K562 (cell line): ENCODE measurements around the gene LRP1B. TPM values are rescaled to one million over a fixed set of nuclear protein-coding genes. Genes with fewer than 3 reads are reported as not detected.
A peak's percentile ranks its signal among the peaks of the same experiment; 100 is the strongest.

Experiments used
- ATAC-seq: fragments of 200-7000 bp; cut with Tn5 transposase; 3 replicates; pipeline ENCODE4 v1.9.1; 2020; ENCODE audit warnings: moderate library complexity
- BruUV-seq: library from RNA; stranded (reverse); fragments of 400-500 nt; replicated peaks from 2 replicates; lab custom pipeline; 2021; lab: Mats Ljungman, UMichigan
- CTCF ChIA-PET: fragments of 300-600 bp; formaldehyde crosslinking; extraction: SDS; loops from one replicate; lab custom pipeline; 2021; ENCODE audit warnings: low intra/inter-chr PET ratio; lab: Yijun Ruan, JAX
- POLR2A ChIA-PET: fragments of 300-600, 350-650 bp; sonication (Branson Sonifier 250); formaldehyde crosslinking; extraction: SDS; loops from one replicate; lab custom pipeline; 2021; ENCODE audit warnings: antibody characterized with exemption, inconsistent platforms; lab: Yijun Ruan, JAX
- DNase-seq, 4 experiments: peaks; one replicate each; pipeline versions ENCODE4 v3.0.0 to v3.0.0-alpha.2; 2011 to 2018; ENCODE audit warnings: low spot score in 3 of 4, mixed read lengths in 3 of 4; ENCODE audit errors: extremely low read depth in 1 of 4
- FAIRE-seq: peaks from 2 replicates; lab custom pipeline; 2011; peaks lifted over from hg19 to GRCh38; lab: Jason Lieb, UNC
- H2AFZ ChIP-seq: 2 replicates; pipeline ENCODE4 v1.6.0; 2011; ENCODE audit warnings: low read depth, low read length, control low read depth, inconsistent platforms
- H3K27ac ChIP-seq: fragments of 200-600 bp; 3 replicates; pipeline ENCODE4 v1.8.0; 2011; ENCODE audit warnings: low read depth, mild to moderate bottlenecking, control low read depth, inconsistent platforms, low read length, moderate library complexity, mixed read lengths; ENCODE audit errors: extremely low read depth
- H3K27me3 ChIP-seq, 2 experiments: fragments of 300-600 bp in 1 of 2; 2 replicates in 1 of 2; 3 replicates in 1 of 2; pipeline versions ENCODE4 v1.6.0 to v1.8.0; 2011; ENCODE audit warnings: inconsistent platforms in 2 of 2, low read length in 2 of 2, mild to moderate bottlenecking in 1 of 2, mixed read lengths in 1 of 2, moderate library complexity in 1 of 2; ENCODE audit not compliant: control insufficient read depth in 2 of 2, insufficient read depth in 2 of 2
- H3K36me3 ChIP-seq: fragments of 300-600 bp; 3 replicates; pipeline ENCODE4 v1.8.0; 2011; ENCODE audit warnings: mild to moderate bottlenecking, low read length, inconsistent platforms; ENCODE audit not compliant: control insufficient read depth, insufficient read depth
- H3K4me1 ChIP-seq, 2 experiments: fragments of 200-600 bp in 1 of 2; replicated peaks in 1 of 2; 2 replicates in 1 of 2; 3 replicates in 1 of 2; pipeline versions ENCODE4 v1.5.1 to v1.8.0; 2011; ENCODE audit warnings: inconsistent platforms in 2 of 2, low read length in 2 of 2, mild to moderate bottlenecking in 1 of 2, mixed read lengths in 1 of 2, moderate library complexity in 1 of 2; ENCODE audit not compliant: control insufficient read depth in 2 of 2, insufficient read depth in 2 of 2
- H3K4me2 ChIP-seq: 2 replicates; pipeline ENCODE4 v1.6.1; 2011; ENCODE audit warnings: low read length, control low read depth, inconsistent platforms, mixed read lengths; ENCODE audit not compliant: insufficient read depth
- H3K4me3 ChIP-seq: fragments of 200-600 bp; sonication (generic), shearing (Covaris generic); 2 replicates; pipeline ENCODE4 v1.5.1; 2016; ENCODE audit warnings: control low read depth, inconsistent platforms
- H3K79me2 ChIP-seq: fragments of 200-600 bp; 3 replicates; pipeline ENCODE4 v1.8.0; 2011; ENCODE audit warnings: low read length, inconsistent platforms; ENCODE audit not compliant: control insufficient read depth, insufficient read depth
- H3K9ac ChIP-seq, 2 experiments: 2 replicates each; pipeline versions ENCODE4 v1.6.0 to v1.6.1; 2011; ENCODE audit warnings: low read depth in 2 of 2, low read length in 2 of 2, control low read depth in 1 of 2, inconsistent platforms in 1 of 2, mild to moderate bottlenecking in 1 of 2, mixed read lengths in 1 of 2; ENCODE audit not compliant: insufficient read depth in 1 of 2
- H3K9me1 ChIP-seq: one replicate; pipeline ENCODE4 v1.6.0; 2011; ENCODE audit warnings: inconsistent platforms, mild to moderate bottlenecking, low read length, moderate library complexity; ENCODE audit not compliant: control insufficient read depth, insufficient read depth
- H3K9me3 ChIP-seq: replicated peaks from 2 replicates; pipeline ENCODE4 v1.5.1; 2011; ENCODE audit warnings: low read depth, low read length, inconsistent platforms; ENCODE audit not compliant: control insufficient read depth, insufficient read depth
- H4K20me1 ChIP-seq: replicated peaks from 2 replicates; pipeline ENCODE4 v1.6.1; 2011; ENCODE audit warnings: low read length, inconsistent platforms, mixed read lengths; ENCODE audit not compliant: control insufficient read depth, insufficient read depth
- WGBS: fragments of 100-300 bp; shearing (Covaris generic); methylation state at CpG from one replicate; pipeline ENCODE4 v1.1.6; 2016; ENCODE audit warnings: low coverage, mixed read lengths; ENCODE audit not compliant: insufficient coverage; ENCODE audit errors: missing lambda C conversion rate; 5-methylcytosine and 5-hydroxymethylcytosine counted together
- in situ Hi-C: fragments of 300-500 bp; cut with MboI; formaldehyde crosslinking; loops from 4 replicates; pipeline ENCODE4 v1.15.0; 2018; ENCODE audit warnings: inconsistent platforms, mixed read lengths
- intact Hi-C: fragments of 100-400 bp; cut with micrococcal nuclease; formaldehyde crosslinking; loops from 2 replicates; pipeline ENCODE4 v1.14.2; 2022
- polyA plus RNA-seq, 8 experiments: library from polyadenylated mRNA; depleted of rRNA in 4 of 8; stranded (reverse) in 5 of 8; unstranded in 3 of 8; fragments of >200 nt; fragmentation: Nextera tagmentation in 2 of 8; fragmentation: Illumina TruSeq in 1 of 8; extraction: Ambion mirVana in 2 of 8; extraction: Trizol in 1 of 8; gene quantifications; 2 replicates each; pipeline versions ENCODE4 v1.2.1 to v1.2.3, GENCODE V29; 2011 to 2014; ENCODE audit warnings: inconsistent platforms in 1 of 8, missing spikeins in 1 of 8
- total RNA-seq, 7 experiments: library from RNA; depleted of rRNA in 6 of 7; stranded (reverse); fragments of >200 nt in 6 of 7; fragmentation: Illumina TruSeq in 2 of 7; extraction: Trizol in 2 of 7; gene quantifications; 2 replicates each; pipeline versions ENCODE4 v1.2.1 to v1.2.3, GENCODE V29; 2011 to 2021; ENCODE audit warnings: low replicate concordance in 1 of 7
- TF ChIP-seq, protein P1 (sequence below), 3 experiments: IDR thresholded peaks in 2 of 3; conservative IDR thresholded peaks in 1 of 3; 2 replicates each; pipeline ENCODE4 v1.5.1; 2011 to 2012; ENCODE audit warnings: low read length in 3 of 3, mild to moderate bottlenecking in 3 of 3, control low read depth in 2 of 3, improper control_type of control experiment in 1 of 3, inconsistent platforms in 1 of 3, low read depth in 1 of 3, mixed read lengths in 1 of 3, moderate library complexity in 1 of 3; ENCODE audit not compliant: insufficient read depth in 2 of 3
- TF ChIP-seq, protein P2 (sequence below): sonication (generic); formaldehyde crosslinking; IDR thresholded peaks from 2 replicates; pipeline ENCODE4 v1.8.0; 2022; ENCODE audit warnings: mild to moderate bottlenecking, low read depth, missing genetic modification reagents

The LRP1B gene
- total and polyA plus RNA-seq, 9 of the 15 experiments (the other 6 are each of a cell fraction or from before 2014, with no cell fraction given) = not detected

DNA sequence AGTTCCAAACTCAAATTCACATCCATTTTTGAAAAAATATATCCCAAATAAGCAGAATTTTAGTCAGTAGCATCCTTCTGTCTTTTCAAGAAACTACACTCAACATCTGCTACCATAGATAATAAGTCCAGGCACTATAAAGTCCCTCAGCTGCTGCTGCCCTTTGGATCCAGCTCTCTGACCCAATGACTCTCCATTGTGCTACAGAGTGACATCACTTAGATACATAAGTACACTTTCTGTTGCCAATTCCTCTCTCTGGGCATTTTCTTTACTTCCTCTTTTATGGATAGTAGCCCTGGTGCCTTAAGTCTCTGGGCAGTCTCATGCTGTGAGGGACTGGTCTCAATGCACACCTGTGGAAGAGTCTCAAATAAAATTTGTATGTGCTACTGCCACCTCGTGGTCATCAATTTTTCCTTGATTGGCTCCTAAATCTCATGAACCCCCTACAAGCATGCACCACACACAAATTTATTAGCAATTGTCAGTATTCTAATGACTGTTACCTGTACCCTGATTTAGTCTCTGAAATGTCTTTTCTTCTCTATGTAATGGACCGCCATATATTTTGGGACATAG, 219.2 kb downstream of the LRP1B start:
- no peak overlapping the region for H3K27ac ChIP-seq
- ChIA-PET POLR2A (no interaction called here), CTCF (no interaction called here)
- H3K4me1 ChIP-seq = no peaks in the 10 kb centered on the region
- no peaks in the 10 kb centered on the region for H3K27me3 ChIP-seq
- intact Hi-C loops = no loop called here
- in situ Hi-C loops = no loop called here
- no peaks in the 10 kb centered on the region for H4K20me1 ChIP-seq
- no TSS peak for BruUV-seq
- no peak overlapping the region for H2AFZ ChIP-seq
- no peaks in the 10 kb centered on the region for H3K9me1 ChIP-seq
- no peaks in the 10 kb centered on the region for H3K36me3 ChIP-seq
- ATAC-seq (no peak), DNase-seq (peak in 1 of 4 experiments; percentile 11), FAIRE-seq (no peak)
- H3K9ac ChIP-seq = no peak overlapping the region
- no peaks in the 10 kb centered on the region for H3K79me2 ChIP-seq
- H3K4me3 ChIP-seq = no peak overlapping the region
- H3K9me3 ChIP-seq = no peaks in the 10 kb centered on the region
- WGBS = 0% methylated on average over 2 of the region's 2 CpGs
- TF ChIP-seq, protein P1, sequence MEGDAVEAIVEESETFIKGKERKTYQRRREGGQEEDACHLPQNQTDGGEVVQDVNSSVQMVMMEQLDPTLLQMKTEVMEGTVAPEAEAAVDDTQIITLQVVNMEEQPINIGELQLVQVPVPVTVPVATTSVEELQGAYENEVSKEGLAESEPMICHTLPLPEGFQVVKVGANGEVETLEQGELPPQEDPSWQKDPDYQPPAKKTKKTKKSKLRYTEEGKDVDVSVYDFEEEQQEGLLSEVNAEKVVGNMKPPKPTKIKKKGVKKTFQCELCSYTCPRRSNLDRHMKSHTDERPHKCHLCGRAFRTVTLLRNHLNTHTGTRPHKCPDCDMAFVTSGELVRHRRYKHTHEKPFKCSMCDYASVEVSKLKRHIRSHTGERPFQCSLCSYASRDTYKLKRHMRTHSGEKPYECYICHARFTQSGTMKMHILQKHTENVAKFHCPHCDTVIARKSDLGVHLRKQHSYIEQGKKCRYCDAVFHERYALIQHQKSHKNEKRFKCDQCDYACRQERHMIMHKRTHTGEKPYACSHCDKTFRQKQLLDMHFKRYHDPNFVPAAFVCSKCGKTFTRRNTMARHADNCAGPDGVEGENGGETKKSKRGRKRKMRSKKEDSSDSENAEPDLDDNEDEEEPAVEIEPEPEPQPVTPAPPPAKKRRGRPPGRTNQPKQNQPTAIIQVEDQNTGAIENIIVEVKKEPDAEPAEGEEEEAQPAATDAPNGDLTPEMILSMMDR (IDR thresholded peaks at IDR 0.05 in 2 of 3, conservative IDR thresholded peaks at IDR 0.05 in 1 of 3; ENCODE audit: insufficient read depth in 2 of 3, low read depth in 1 of 3, low read length in 3 of 3) = 0 out of 6 replicates have a peak, but pooled peaks of 1 of the 3 experiments have one; percentile 17
- TF ChIP-seq, protein P2, sequence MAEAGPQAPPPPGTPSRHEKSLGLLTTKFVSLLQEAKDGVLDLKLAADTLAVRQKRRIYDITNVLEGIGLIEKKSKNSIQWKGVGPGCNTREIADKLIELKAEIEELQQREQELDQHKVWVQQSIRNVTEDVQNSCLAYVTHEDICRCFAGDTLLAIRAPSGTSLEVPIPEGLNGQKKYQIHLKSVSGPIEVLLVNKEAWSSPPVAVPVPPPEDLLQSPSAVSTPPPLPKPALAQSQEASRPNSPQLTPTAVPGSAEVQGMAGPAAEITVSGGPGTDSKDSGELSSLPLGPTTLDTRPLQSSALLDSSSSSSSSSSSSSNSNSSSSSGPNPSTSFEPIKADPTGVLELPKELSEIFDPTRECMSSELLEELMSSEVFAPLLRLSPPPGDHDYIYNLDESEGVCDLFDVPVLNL (CRISPR knock-in tag) = no peak
- no peak overlapping the region for H3K4me2 ChIP-seq
